Activated T-helper 9 cell treated with anti-CD3 and anti-CD28 coated beads, Interleukin-2, amount 50 U/mL, for 16 hours (primary cell): ENCODE results near the gene NPTXR.

Experiments used
- DNase-seq: peaks from one replicate; pipeline ENCODE4 v3.0.0-alpha.2; 2020; ENCODE audit warnings: low read depth

NPTXR gene

DNA sequence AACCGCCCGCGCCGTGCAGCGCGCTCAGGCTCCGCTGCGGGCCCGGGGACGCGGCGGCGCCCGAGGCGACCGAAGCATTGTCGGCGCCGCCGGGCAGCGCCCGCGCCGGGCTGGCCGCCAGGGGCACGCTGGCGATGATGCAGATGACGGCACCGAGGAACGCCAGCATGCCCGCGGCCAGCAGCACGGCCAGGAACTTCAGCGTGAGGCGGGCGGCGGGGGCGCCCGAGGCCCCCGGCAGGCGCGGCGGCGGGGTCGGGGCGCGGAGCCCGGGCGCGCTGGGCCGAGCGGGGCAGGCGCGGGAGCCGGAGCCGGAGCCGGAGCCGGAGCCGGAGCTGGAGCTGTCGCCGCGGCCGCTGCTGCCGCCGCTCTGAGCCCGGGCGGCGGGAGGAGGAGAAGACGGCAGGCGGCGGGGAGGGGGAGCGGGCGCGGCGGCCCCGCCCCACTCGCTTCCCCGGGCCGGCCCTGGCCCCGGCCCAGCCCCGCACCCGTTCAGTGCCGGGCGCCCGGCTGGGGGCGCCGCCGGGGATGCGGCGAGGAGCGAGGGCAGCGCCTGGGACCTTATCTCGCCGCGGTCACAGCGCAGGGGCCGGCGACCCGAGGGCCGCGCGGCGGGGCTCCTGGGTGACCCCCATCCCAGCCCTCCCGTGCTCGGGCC is at the start of gene NPTXR:
Gene NPTXR (minus strand): TSS at position 372 of the 658 bp plus-strand sequence.
- peak; percentile 32 for DNase-seq

DNA sequence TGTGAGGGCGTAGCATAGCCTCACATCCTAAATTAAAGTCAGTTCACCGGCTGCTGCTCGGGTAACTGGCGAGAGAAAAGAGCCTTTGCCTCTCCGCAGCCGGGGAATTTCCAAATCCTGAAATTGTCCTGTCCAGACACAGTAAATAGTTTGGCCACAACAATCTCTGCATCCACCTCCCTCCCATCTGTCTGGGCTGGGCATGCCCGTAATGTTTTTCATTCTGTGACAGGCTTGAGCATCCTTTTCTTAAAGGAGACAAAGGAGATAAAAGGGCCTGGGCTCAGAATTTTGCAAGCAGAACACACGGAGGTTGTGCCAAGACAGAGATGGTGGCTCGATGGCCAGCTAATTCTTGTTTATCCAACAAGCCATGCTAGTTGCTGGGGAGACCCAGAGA is 47.4 kb upstream of the NPTXR start:
- no peak for DNase-seq

DNA sequence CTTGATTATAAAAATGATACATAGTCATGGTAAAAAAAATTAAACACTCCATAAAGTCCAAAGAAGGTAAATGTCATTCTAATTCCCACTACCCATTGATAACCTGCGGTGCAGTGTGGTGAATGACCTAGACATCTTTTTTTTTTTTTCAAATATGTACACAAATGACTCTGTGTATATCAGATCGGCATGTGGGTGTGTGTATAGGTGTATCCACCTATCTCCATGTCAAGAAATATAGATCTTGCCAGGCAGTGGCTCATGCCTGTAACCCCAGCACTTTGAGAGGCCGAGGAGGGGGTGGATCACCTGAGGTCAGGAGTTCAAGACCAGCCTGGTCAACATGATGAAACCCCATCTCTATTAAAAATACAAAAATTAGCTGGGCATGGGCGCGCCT is 46.5 kb upstream of the NPTXR start:
- no peak for DNase-seq

DNA sequence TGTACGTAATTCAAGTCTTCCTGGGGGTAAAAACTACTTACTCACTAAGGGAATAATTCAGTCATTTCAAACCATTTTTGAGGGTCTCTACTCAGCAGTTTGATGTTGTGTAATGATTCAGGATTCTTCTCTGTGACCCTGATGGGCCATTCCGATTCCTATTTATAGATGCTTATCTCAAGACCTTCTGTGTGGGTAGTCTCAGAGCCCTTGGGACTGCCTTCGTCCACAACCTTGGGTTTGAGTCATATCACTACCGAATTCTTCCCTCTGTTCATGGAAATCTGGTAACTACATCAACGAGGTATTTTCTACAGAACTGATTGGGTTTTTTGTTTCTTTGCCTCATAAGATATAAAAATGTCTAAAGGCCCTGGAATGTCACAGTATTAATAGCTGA is 42.5 kb upstream of the NPTXR start:
- no peak for DNase-seq

DNA sequence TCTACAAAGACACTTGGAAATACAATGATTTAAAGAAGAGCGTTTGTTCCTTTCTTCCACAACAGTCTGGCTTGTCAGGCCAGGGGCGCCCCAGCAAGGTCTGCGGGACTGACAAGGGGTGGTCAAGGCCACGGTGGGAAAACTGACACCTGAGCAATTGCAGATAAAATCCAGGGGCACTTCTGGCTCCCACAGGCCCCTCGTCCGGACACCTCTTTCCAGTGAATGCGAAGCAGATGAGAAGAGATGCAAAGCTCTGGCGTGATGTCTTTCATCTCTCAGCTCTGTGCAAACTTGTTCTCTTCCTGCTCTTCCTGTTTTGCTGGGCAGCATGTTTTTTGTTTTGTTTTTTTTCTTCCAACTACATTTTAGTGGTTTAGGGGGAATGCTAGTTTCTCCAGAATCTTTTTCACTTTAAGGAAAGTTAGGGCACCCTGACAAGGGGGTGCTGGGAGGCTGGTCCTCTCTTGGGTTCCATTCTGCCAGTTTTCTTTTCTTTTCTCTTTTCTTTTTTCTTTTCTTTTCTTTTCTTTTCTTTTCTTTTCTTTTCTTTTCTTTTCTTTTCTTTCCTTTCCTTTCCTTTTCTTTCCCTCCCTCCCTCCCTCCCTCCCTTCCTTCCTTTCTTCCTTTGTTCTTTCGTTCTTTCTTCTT is 39.3 kb upstream of the NPTXR start:
- DNase-seq: no peak

DNA sequence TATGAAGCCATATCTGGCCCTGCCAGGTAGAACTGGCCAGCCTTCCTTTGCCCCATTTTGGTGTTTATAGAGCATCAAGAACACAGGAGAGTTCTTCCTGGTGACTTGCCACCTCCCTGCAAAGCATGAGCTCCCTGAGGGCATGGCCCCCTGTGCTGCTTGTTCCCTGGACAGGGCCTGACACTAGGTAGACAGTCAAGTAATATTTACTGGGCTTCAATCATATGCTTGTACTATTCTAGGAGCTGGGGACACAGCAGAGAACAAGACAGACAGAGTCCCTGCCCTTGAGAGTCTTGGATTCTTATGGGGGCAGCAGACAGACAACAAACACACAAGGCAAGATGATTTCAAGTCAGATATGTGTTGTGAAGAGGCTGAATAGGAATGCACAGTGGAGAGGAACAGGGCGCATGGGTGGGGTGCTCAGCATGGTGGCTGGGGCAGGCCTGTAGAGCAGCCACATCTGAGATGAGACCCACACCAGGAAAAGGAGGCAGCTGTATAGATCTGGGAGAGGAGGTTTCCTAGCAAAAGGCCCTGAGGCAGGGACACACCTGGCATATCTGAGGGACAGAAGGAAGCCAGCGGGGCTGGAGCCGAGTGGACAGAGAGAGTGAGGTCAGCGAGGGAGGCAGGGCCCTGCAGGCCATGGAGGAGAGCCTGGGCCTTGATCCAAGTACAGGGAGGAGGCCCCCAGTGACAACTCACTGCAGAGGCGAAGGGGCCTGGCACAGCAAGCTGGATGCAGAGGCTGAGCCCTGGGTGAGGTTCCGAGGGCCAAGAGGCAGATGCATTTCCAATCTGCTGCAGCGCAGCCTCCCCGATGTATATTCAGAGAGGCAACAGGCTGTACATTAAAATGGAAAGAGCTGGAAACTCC is 38.4 kb upstream of the NPTXR start:
- DNase-seq: no peak

DNA sequence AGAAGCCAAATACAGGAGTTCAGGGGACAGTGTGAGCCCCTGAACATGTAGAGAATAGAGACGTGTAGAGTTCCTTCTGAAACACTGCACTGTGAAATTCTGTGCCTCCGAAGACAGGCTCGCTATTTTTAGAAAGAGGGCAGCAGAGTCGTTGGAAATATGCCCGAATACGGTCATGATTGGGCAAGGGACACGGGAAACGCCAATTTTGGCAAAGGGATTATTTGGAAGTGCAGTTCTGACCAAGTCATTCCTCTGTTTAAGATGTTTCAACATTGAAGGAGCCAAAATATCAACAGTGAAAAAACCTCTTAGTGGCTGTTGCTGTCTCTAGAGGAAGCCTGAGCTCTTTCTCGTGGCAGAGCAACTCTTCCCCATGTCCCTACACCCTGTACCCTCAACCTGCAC is 37.6 kb upstream of the NPTXR start:
- no peak for DNase-seq

DNA sequence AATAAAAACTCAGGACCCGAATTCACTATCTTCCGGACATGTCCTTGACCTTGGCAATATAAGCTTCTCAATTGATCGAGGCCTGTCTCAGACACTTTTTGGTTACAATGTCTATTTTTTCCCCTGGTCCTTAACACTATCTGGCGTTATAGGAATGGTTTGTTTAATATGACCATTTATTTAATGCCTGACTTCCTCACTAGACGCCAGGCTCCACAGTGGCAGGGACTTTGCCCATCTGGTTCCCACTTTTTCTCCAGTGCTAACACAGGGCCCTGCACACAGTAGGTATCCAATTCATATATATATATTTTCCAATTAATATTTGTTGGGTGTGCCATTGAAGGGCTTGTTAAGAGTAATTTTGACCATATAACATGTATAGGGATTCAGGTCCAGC is 36.1 kb upstream of the NPTXR start:
- no peak for DNase-seq

DNA sequence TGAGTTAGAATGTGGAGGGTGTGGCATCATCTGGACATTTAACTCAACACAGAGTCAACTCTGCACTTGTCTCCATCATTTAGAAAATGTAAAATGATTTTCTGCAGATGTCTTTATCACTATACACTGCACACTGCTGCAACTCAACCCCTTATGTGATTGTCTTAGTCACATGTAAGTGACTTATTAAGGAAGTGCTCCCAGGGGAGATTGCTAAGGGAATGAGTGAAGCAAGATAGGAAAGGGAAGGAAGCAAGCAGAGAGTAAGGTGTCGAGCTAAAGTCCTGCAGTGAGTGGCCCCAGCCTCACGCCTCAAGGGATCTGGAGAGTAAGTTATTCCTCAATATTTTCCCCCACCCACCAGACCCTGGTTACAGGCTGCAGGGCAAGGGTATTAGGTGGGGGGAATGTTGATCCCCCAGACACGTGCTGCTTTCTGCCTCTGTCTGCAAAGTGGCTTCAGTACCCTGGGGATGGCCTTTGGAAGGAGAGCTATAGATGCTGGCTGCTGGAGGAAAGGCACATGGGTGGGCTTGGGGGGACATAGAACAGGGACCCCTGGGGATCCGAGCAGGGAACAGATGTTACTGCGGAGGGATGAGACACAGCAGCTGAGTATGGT is 35.4 kb upstream of the NPTXR start:
- DNase-seq: no peak

DNA sequence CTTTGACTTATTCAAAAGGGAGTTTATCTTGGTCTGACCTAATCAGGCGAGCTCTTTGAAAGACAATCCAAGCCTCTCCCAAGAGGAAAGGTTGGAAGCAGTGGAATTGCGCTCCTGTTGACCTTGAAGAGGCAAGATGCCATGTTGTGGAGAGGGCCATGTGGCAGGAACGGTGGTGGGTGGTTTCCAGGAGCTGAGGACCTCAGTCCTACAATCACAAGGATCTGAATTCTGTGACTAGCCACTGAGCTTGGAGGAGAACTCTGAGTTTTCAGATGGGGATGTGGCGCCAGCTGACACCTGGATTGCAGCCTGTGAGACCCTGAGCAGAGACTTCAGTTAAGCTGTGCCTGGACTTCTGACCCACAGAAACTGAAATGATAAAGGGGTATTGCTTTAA is 34.2 kb upstream of the NPTXR start:
- DNase-seq: no peak

DNA sequence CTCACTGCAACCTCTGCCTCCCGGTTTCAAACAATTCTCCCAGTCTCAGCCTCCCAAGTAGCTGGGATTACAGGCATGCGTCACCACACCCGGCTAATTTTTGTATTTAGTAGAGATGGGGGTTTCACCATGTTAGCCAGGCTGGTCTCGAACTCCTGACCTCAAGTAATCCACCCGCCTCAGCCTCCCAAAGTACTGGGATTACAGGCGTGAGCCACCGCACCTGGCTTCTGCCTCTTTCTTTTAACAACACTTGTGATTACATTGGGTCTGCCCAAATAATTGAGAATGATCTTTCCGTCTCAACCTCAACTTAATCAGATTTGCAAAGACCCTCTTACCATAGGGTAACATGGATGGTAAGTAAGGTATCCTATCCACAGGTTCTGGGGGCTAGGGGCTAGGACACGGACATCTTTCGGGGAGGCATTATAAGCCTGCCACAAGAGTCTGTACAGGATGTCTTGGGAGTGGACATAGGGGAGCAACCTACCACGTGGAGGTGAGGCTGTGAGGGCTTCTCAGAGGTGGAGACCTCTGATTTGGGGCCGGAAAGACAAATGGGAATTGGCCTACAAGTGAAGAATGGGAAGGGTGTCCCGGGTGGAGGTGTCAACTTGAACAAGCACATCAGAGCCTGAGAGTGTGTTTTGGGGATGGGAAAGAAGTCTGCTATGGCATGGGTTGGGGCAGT is 30.8 kb upstream of the NPTXR start:
- no peak for DNase-seq

DNA sequence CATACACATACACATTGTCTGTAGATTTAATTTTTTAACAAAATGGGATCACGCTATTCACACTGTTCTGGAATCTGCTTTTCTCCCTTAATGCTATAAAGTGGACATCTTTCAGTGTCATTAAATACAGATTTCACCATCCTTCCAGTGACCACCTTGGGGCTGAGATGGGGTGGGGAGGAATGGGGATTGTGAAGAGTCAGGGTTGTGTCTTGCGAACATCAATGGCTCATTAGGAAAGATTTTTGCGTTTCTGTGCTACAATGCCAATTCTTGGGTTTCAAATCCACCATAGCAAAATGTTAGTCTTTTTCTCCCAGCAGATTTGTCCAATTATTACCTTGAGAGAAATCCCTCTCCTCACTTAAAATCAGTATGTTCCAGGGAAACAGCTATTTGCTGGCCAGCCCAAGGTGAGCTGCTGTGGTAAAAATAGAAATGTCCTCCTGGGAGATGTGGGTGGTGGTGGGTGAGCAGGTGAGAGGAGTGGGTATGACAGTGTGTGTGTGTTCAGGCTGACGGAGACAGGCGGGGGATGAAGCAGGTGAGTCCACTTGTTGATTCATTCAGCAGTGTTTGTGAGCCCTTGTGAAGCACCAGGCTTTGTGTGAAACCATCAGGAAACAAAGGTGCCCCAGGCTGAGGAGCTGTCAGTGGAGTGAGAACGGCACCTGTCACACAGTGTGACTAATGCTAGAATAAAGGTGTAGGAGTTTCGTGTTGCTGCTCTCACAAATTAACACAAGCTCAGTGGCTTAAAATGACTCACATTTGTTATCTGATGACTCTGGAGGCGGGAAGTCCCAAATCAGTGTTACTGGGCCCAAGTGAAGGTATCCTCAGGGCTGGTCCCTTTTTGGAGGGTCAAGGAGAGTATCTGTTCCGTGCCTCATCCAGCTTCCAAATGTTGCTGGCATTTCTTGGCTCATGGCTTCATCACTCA is 29.9 kb upstream of the NPTXR start:
- peak; percentile 68 for DNase-seq

DNA sequence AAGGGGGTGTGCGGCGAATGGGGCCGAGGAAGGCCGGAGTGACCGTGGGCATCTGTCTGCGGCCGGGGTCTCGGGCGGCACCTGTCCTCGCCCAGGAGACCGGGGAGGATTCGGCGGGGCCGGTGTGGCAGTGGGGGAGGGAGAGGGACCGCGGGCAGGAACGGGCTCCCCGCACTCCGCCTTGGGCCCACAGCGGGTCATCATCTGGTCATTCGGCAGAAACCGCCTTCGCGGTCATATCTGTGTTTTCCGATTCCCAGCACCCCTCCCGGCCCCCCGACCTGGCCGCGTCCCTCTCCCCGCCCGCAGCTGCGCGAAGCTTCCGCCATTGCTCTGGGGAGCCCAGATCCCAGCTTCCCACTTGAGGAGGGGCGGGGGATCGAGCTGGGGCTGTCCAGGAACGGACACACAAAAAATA is 29.0 kb upstream of the NPTXR start:
- no peak for DNase-seq

DNA sequence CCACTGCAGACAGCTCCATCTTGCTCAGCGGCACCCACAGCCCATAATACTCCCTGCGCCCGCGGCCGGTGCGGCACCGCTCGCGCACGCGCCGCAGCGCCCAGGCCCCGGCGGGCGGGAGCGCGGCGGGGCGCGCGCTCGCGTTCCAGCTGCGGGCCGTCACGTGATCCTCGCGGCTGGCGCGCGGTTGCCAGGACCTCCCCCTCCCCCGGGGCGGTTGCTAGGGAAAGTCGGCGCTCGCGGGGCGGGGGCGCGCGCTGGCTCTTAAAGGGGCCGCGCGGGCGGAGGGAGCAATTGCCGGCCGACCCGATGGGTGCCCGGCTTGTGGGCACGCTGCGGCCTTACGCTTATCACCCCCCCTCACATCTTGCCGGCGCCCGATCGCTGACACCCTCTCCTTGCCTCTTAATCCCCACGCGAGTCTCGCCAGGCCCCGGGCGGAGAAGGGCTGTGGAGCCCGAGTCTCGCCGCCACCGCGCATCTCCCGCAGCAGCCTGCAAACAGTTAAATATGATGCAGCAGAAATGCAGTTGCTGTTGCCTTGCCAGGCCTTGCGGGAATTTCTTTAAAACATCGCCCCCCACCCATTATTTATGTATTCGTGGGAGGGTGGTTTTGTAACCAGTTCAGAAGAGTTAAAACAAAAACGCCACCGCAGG is 28.5 kb upstream of the NPTXR start, which contains the start of gene CBX6:
Gene CBX6 (minus strand): TSS at position 45 of the 659 bp plus-strand sequence. CDS start 26 bp downstream, at position 19.
- peak; percentile 93 for DNase-seq

DNA sequence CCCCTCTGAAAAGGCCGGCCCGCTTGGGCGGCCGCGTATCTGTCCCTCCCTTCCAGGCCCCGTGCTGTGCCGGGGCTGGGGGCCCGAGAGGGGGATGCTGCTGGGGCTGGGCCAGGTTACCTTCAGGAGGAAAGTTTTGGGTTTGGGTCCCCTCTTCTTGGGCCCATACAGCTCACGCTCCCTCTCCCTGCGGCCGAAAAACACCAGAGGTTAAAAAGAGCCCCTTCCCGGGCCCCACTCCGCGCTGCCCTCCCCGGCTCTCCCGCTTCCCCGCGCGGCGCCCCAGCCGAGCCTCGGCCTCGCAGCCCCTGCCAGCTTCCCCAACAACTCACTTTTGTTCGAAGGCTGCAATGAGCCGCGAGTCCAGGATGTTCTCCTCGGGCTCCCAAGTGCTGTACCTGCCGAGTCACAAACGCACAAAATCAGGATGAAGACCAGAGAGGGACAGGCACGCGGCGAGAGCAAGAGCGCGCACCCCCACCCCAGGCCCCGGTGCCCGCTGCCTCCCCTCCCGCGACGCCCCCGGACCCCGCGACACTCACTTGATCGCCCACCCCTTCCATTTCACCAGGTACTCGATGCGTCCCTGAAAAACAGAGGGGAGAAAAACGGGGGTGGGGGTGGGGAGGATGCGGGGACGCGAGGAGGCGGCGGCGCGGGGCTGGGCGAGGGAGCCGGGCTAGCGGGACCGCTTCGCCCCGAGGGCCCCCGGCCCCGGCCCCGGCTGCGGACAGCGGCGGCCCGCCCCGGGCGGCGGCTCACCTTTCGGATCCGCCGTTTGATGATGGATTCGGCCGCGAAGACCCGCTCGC is 27.7 kb upstream of the NPTXR start:
- peak; percentile 25 for DNase-seq

DNA sequence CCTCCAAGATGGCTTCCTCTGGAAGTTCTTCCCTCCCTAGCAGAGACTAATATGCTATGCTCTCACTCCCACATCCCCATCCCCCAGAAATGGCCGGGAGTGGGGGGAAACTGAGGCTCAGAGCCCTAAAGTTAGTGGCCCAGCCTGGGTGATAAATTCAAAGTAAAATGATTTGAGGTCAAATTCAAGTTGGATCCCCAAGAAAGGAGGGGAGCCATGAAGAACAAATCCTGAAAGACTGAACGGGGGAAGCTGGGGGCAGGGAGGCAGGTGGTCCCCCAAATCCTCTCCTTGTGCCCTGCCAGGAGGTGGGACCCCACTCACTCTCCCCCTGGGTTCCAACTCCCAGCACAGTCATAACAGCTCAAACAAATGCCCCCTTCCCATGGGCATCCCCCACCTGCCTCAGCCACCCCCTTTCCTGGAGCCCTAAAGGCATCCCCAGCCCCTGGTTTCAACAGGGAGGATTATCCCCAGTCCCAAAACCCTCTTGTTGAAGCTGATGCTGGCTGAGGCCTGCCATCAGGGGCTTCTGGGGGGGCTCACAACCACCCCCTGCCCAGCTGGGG is 27.0 kb upstream of the NPTXR start:
- no peak for DNase-seq

DNA sequence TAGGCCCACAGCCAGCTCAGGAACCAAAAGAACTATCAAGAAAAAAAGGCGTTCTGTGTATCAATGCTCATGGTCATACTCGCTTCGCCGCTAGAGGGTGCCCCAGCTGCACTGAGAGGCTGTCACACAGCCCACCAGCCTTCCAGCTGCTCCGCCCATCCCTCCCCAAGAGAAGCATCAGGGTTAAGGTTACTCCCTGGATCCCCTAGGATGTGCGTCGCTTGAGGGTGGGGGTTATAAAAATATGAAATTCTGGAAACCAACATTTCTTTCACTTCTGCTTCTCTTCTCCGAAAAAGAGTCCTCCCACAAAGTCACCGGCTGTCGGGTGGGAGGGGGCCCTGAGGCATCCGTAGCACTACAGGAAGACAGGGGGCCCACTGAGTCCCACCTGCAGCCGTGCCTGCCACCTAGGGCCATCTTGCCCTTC is 26.5 kb upstream of the NPTXR start:
- DNase-seq: peak; percentile 82

DNA sequence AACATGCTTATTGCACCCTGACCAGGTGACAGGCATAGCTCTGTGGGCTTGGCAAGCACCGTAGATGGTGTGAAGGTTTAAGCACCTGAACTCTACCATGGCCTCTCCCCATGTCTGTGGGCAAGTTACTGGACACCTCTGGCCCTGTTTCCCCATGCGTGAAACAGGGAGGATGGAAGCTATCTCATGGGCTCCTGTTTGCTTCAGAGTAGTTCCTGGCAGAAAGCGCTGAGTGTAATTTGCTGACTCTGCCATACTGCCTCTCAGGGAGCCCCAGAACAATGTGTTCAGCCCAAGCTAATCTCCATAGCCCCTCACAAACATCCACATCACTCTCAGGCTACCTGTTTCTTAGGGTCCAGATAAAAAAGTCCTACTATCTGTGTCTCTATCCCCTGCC is 25.8 kb upstream of the NPTXR start:
- DNase-seq: no peak

DNA sequence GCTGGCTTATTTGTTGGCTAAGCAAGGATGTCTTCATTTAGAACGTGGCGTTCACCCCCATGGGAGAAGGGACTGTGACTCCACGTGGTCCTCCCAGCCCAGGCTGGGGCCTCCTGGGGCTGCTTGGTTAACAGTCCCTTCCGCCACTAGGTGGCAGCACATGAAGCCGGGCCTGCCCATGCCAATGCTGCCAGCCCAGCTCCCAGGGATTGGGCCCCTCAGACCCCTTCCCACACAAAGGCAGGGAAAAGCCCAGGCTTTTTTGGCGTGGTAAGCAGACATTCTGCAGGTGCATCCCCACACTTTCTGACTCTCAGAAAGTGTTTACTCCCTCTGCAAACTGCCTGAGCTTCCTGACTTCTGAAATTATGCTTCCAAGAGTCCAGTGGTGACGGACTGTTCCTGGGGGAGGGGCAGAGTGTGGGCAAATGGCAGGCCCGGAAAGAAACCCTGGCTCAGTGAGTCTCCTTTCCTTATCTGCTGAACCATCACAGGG is 25.1 kb upstream of the NPTXR start:
- DNase-seq: peak; percentile 79
